NB4 (cell line): ENCODE measurements around the gene LRPPRC.

Experiments used
- CTCF ChIP-seq: IDR thresholded peaks from one replicate; pipeline ENCODE4 v1.5.1; 2012; ENCODE audit warnings: low read depth, low read length
- MAX ChIP-seq: IDR thresholded peaks from 2 replicates; pipeline ENCODE4 v1.6.1; 2011; ENCODE audit warnings: low read depth, low read length
- POLR2A ChIP-seq: IDR thresholded peaks from 2 replicates; pipeline ENCODE4 v1.6.1; 2011; ENCODE audit warnings: mild to moderate bottlenecking; ENCODE audit not compliant: insufficient read length; ENCODE audit errors: extremely low read depth

GRCh38 chr2:43880471-43880870, 115.3 kb downstream of the LRPPRC start:
- TF ChIP-seq MAX (no peak), CTCF (no peak), POLR2A (no peak)
